GM12864 (cell line): ENCODE data around the gene NAPB.

ENCODE experiments used
- DNase-seq: peaks from one replicate; pipeline ENCODE4 v3.0.0-alpha.2; 2011; ENCODE audit warnings: low read depth
- H3K4me3 ChIP-seq: 2 replicates; pipeline ENCODE4 v1.5.1; 2011; ENCODE audit warnings: mild to moderate bottlenecking, low read depth, low read length, control low read depth
- TF ChIP-seq, protein P1 (sequence below): IDR thresholded peaks from 2 replicates; pipeline ENCODE4 v1.5.1; 2011; ENCODE audit warnings: low read depth, mild to moderate bottlenecking, moderate library complexity, low read length, control low read depth, inconsistent platforms; ENCODE audit errors: missing control alignments

Gene NAPB

DNA sequence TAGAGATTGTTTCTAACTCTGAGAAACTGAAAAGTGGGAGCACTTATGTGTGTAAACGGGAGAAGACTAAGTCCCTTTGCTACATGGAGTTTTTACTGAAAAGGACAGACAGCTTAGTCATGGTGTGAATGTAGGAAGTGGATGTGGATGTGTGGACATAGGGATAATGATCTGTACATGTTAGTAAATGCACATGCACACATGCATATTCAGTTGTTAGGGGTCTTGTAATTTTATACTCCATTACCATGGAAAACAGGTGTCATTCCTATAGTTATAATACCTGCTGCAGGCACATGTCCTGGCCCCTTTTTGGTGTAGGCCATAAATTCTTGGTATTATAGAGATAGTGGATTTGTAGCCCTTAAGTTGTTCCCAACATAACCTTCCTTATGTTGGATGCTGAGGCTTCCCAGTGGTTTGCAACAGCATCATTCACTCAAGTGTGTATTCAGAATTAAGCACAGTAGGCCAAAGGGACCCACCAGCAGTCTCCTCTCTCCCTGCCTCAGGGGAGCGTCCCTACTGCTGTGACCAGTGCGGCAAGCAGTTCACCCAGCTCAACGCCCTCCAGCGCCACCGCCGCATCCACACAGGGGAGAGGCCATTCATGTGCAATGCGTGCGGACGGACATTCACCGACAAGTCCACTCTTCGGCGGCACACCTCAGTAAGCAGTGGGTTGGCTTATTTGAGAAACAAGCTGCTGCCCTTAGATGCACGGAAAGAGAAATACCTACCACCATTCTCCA is 52.0 kb downstream of the NAPB start:
- TF ChIP-seq, protein P1, sequence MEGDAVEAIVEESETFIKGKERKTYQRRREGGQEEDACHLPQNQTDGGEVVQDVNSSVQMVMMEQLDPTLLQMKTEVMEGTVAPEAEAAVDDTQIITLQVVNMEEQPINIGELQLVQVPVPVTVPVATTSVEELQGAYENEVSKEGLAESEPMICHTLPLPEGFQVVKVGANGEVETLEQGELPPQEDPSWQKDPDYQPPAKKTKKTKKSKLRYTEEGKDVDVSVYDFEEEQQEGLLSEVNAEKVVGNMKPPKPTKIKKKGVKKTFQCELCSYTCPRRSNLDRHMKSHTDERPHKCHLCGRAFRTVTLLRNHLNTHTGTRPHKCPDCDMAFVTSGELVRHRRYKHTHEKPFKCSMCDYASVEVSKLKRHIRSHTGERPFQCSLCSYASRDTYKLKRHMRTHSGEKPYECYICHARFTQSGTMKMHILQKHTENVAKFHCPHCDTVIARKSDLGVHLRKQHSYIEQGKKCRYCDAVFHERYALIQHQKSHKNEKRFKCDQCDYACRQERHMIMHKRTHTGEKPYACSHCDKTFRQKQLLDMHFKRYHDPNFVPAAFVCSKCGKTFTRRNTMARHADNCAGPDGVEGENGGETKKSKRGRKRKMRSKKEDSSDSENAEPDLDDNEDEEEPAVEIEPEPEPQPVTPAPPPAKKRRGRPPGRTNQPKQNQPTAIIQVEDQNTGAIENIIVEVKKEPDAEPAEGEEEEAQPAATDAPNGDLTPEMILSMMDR, result no peak
- DNase-seq, result no peak
- H3K4me3 ChIP-seq, result no peak overlapping the region

DNA sequence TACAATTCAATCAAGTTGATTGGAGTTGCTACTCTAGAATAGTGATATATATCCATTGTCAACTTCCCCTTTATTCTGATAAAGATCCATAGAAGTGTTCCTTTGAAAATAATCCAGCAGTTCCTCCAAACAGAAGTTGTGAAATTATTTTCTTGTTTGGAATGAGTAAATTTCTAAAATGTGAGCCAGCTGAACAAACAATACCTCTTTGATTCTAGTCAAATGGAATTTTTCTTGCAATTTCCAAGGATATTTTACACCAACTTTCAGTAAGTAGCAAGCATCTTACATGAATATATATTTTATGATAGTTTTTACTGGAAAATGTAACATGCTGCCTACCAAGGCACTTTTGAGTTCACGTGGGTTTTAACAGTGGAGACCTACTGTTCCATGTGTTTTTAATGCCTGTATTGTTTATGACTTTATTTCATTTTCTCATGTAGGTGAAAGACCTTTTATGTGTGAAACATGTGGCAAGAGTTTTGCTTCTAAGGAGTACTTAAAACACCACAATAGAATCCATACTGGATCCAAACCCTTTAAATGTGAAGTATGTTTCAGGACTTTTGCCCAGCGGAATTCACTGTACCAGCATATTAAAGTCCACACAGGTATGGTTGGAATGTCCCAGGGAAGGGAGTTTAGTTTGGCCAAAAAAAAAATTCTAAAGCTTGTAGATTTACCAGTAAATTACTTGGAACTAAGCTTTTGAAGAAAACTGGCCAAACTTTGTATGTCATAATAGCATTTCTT is 52.8 kb downstream of the NAPB start:
- DNase-seq, result no peak
- TF ChIP-seq, protein P1, result no peak
- H3K4me3 ChIP-seq, result no peak overlapping the region

DNA sequence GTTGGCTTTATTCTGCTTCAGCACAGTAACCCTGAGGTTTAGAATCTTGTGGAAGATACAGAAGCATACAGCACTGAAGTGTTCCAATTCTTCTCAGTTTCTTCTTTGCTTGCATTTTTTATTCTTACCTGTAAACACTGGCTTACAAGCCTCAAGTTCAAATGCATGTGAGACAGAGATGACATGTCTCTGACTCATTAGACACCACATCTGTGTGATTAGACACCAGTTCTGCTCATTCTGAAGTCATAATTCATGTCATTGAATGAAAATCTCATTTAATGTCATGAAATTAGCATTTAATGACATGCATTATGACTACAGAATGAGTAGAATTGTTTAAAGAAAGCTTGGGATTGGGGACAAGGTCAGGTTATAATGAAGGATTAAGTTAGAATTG is 53.5 kb downstream of the NAPB start:
- DNase-seq, result no peak
- TF ChIP-seq, protein P1, result no peak
- no peak overlapping the region for H3K4me3 ChIP-seq

DNA sequence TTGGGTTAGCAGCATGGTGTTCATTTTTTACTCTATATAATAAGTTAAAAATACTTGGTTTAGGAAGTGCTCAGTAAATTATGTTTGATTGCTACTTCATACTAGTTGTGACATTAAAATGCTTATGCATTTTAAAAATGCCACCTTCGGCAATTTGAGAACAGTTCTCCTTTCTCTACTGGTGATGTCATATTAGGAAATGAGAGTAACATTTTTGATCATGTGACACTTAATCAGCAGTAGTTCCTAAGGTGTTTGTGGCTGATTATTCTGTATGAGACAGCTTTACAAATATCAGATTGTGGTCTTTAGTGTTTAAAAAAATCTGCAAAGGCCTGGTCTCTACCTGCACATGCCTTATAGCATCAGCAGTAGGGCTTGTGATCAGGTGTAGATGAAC is 54.9 kb downstream of the NAPB start:
- DNase-seq, result no peak
- H3K4me3 ChIP-seq, result no peak overlapping the region

DNA sequence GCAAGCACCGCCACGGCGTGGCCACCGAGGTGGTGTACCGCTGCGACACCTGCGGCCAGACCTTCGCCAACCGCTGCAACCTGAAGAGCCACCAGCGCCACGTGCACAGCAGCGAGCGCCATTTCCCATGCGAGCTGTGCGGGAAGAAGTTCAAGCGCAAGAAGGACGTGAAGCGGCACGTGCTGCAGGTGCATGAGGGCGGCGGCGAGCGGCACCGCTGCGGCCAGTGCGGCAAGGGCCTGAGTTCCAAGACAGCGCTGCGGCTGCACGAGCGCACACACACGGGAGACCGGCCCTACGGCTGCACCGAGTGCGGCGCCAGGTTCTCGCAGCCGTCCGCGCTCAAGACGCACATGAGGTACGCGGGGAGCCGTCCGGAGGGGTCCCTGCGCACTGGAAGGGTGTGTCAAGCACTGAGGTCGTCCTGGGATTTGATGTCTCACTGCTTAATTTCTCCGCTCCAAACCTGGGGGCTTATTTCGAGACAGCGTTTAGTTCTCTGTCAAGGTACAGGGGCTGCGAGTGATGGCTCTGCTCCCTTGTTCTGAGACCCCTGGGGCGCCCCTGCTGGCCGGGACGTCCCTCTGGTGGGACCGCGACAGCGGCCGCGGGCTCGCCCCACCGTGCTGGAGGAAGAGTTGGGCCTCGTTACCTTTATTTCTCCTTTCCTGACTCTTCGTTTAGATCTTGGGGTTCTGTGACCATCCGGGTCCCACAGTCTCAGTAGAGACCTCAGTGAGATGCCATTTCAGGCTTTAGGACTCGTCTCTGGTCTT is 55.7 kb downstream of the NAPB start:
- no peak overlapping the region for H3K4me3 ChIP-seq
- DNase-seq, result no peak
- TF ChIP-seq, protein P1, result no peak

More for the DNA sequence above, 54.9 kb downstream of the NAPB start:
- TF ChIP-seq, protein P1, result no peak

DNA sequence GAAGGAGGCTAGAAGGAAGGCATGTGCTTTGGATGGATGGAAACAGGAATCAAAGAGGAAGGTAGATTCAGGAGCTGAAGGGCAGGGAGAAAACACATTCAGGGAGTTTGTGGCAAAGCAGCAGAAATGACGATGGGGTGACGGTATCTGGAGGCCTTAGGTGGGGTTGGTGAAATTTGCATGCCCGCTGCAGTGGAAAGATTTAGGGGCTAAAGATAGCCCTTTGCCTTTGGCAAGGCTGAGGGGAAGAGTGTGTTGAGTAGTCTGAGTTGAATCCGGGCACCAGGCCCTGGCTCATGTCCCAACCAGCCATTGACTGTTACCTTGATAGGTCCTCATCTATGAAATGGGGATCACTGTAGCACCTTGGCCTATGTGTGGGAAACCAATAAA is 58.0 kb downstream of the NAPB start:
- peak overlapping the region; percentile 97 for H3K4me3 ChIP-seq
- TF ChIP-seq, protein P1, result no peak
- DNase-seq, result no peak
